HG02678 (cell line): ENCODE data around the gene RARRES1.

ENCODE experiments used
- ATAC-seq: cut with Tn5 transposase; IDR thresholded peaks from one replicate; pipeline ENCODE4 v1.9.1; 2021; ENCODE audit warnings: mild to moderate bottlenecking, moderate library complexity; ENCODE audit not compliant: unreplicated experiment

Gene RARRES1, protein sequence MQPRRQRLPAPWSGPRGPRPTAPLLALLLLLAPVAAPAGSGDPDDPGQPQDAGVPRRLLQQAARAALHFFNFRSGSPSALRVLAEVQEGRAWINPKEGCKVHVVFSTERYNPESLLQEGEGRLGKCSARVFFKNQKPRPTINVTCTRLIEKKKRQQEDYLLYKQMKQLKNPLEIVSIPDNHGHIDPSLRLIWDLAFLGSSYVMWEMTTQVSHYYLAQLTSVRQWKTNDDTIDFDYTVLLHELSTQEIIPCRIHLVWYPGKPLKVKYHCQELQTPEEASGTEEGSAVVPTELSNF

GRCh38 chr3:158731938-158732855 is at the start of gene RARRES1:
Gene RARRES1, minus strand, starts transcription at chr3:158732457. Its CDS starts 42 bp downstream, at chr3:158732415.
- ATAC-seq = peak; percentile 90

DNA sequence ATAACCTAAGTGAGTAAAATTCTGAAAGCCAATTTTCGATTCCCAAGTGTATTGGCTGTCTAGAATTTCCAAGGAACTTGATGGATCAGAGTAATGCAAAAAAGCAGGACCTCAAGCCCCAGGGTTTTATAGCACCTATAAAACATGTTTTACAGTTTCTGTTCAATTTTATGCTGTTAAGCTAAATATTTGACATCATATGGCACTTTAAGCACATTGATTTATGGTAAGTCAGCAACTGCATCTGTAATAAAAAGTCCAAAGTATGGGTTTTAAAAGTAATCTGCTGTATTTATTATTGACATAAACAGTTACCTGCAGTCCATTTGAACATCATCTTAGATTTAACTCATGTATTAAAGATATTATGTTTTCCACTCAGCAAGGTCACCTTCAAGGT is 49.6 kb upstream of the RARRES1 start:
- ATAC-seq = no peak

GRCh38 chr3:158781191-158781590 is 48.9 kb upstream of the RARRES1 start:
- ATAC-seq = no peak

GRCh38 chr3:158780766-158781165 is 48.5 kb upstream of the RARRES1 start:
- ATAC-seq = no peak

GRCh38 chr3:158777161-158777873 is 45.1 kb upstream of the RARRES1 start:
- no peak for ATAC-seq

DNA sequence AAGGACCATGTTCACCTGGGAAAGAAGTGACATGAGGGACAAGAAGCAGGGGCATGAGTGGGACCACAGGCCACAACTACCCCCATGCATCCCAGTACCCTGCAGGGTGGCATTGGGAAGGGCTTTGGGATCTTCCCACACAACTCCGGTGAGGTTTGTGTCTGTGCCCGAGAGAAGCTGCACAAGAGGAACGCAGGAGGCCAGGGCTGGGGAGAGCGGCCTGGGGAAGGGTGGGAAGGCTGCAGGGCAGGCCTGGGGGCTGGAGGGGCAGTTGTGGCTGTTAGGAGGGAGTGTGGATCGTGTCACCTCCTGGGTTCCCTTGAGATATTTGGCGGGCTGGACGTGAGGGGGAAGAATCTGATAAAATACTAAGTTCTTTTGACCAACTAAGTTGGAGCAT is 44.3 kb upstream of the RARRES1 start:
- no peak for ATAC-seq

DNA sequence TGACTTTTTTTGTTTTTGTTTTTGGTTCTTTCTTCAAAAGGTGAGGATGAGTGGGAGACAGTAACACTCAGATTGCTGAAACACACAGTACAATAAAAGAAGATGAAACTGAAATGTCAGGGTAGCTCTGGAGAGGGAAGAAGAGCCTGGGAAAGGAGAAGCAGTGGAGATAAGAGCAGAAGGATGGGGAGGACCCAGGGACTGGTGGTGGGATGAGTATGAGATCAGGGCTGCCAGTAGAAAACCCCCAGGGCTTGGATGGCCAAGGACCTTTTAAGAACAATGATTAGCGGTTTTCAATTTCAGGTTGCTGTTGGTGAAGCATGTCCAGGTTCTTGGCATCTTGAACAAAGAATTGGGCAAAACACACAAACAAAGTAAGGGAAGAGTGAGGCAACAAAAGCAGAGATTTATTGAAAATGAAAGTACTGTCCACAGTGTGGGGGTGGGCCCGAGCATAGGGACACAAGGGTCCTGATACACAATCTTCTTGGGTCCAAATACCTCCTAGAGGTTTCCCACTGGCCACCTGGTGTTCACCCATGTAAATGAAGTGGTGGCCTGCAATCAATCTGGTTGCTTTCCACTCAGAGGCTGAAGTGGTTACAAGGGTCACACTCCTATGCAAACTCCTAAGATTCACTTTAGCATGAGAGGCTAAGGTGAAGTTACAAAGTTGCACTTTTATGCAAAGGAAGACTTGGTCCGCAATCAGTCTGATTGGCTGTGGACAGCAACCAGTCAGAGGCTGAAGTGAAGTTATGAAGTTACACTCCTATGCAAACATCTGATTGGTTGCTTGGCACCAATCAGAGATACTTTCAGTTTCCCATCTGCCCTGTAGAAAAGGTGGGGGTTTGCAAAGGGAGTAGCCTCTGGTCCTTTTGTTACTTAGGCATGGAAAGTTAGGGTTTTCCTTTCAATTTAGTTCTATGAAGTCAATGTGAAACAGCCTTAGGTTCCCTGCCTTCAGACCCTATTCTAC is 43.5 kb upstream of the RARRES1 start:
- ATAC-seq = no peak

DNA sequence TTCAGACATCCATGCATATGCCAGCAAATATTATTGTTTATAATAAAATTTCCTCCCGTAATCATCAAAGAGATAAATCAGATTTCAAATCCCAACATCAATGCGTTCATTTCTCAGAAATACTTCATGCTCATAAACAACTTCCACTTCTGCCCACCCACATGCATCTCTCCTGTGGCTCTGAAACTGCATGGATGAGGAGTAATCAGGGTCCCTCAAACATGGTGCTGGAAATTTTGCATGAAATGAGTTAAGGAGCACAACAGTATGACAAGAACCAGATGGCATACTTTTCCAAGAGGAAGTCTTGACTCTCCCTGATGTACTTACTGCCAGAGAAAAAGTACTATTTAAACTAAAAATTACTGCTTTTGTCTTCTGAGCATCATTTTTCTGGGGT is 42.7 kb upstream of the RARRES1 start:
- no peak for ATAC-seq

DNA sequence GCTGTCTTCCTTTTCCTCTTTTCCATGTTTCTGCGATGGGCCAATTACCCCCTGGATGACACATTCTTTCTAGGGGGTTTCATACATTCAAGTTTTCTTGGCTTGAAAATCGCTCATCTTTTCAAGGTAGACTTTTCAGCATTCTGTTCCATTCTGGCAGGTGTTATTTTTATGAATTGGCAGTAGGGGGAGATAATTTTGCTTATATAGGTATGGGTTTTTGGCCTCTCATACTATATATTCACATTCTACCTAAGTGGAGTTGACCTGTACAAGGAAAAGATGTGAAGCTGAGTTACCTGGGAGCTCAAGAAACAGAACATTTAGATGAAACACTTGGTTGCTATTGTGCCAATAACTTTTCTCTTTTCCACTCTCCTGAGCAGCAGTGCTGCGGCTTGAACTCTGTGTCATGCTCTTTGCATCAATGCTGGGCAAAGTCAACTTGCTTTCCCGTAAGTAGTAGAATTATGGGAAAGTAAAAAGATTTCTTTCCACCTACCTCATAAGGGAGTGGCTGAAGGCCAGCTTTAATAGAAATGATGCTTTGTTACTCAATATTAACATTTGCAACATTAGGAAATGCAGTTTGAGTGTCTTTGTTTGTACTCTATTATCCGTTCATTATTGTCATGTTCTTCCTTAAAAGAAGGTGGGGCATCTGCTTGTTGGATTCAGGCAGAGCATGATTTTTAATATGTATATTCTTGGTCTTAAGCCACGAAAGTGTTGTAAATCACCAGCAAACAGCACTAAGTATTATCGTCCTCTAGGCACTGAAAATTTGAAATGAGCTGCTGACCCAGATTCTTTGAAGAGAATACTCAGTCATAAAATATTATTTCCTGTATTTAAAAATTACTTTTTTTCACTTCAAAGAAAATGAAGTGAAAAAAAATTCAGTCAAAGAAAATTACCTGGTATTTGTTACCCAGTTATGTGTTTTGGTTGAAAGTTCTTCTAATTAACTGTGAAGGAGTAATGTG is 41.9 kb upstream of the RARRES1 start:
- no peak for ATAC-seq

GRCh38 chr3:158773166-158773565 is 40.9 kb upstream of the RARRES1 start:
- no peak for ATAC-seq

DNA sequence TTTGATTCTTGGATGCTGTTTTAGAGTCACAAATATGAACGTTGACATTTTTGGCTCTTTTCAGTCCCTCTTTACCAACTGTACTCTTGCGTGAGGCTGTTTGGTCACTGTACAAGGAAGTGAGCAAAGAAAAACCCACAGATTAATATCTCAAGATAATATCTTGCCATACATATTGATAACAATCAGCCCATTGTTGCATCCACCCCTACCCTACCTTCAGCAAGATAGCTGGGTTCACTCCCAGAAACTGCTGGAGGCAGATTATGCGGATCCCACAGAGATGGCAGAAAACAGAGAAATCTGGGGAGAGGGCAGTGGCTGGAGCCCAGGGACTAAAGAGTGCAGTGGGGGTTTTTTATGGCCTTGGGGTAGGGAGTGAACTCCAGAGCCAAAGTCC is 39.7 kb upstream of the RARRES1 start:
- ATAC-seq = no peak

GRCh38 chr3:158771577-158771976 is 39.3 kb upstream of the RARRES1 start:
- no peak for ATAC-seq

GRCh38 chr3:158770741-158771350 is 38.6 kb upstream of the RARRES1 start:
- ATAC-seq = no peak

GRCh38 chr3:158769952-158770740 is 37.9 kb upstream of the RARRES1 start:
- no peak for ATAC-seq

DNA sequence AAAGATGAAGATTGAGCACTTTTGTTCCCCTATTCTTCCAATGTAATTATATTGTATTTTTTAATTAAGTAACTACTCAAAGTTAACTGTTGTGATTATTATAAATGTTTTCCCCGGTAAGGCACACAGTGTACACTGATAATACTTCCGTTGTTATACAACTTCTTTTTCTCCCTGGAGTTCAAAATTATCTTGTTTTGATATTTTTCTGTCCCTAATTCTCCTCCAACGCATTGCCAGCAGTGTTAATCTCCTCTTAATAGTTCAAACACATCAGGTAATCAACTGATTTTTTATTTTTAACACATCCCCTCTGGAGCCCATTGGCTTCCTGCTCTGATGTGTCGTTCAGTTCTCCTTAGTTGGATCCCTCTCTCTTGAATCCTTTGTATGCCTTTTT is 37.3 kb upstream of the RARRES1 start:
- no peak for ATAC-seq

GRCh38 chr3:158768881-158769543 is 36.8 kb upstream of the RARRES1 start:
- no peak for ATAC-seq

- ATAC-seq = no peak
Measured at GRCh38 chr3:158768361-158768787, 36.1 kb upstream of the RARRES1 start.
